Body of pancreas (tissue), 4 donors: ENCODE measurements around the gene GIT1. TPM values are rescaled to one million over a fixed set of nuclear protein-coding genes. Genes with fewer than 3 reads are reported as not detected.

Experiments
- ATAC-seq: fragments of 150-250 bp; one replicate; pipeline ENCODE4 v1.9.1; 2016
- DNase-seq, 4 donors: peaks; one replicate each; pipeline ENCODE4 v3.0.0-alpha.2; 2019
- H3K27ac ChIP-seq, 4 donors: fragments of 200-600 bp; sonication (generic); 1 replicate in 3 of 4; 2 replicates in 1 of 4; pipeline versions ENCODE4 v1.5.1 to v1.6.1; 2016 to 2019; ENCODE audit warnings: mild to moderate bottlenecking in 1 of 4, mixed read lengths in 1 of 4, moderate library complexity in 1 of 4
- H3K27me3 ChIP-seq, 2 donors: fragments of 200-600 bp; sonication (generic); one replicate each; pipeline ENCODE4 v1.6.0; 2016; ENCODE audit warnings: mild to moderate bottlenecking in 1 of 2
- H3K36me3 ChIP-seq, 2 donors: fragments of 200-600 bp; sonication (generic); replicated peaks in 1 of 2; 2 replicates each; pipeline ENCODE4 v1.5.1; 2016; ENCODE audit warnings: low read depth in 2 of 2; ENCODE audit not compliant: insufficient read depth in 1 of 2
- H3K4me1 ChIP-seq: fragments of 200-600 bp; sonication (generic); one replicate; pipeline ENCODE4 v1.6.0; 2016
- H3K4me3 ChIP-seq, 2 donors: fragments of 200-600 bp; sonication (generic); 1 replicate in 1 of 2; 2 replicates in 1 of 2; pipeline ENCODE4 v1.5.1; 2016 to 2019
- H3K9me3 ChIP-seq, 3 donors: fragments of 200-600 bp; sonication (generic); 1 replicate in 2 of 3; 2 replicates in 1 of 3; pipeline ENCODE4 v1.5.1; 2016
- POLR2A ChIP-seq, 3 donors: fragments of 450-650 bp; IDR thresholded peaks; one replicate each; pipeline ENCODE4 v1.6.1; 2016; ENCODE audit warnings: antibody characterized with exemption in 3 of 3, mild to moderate bottlenecking in 2 of 3
- WGBS, 2 donors: methylation state at CpG; one replicate each; pipeline ENCODE4 v1.1.5; 2017; 5-methylcytosine and 5-hydroxymethylcytosine counted together
- intact Hi-C: fragments of 100-400 bp; cut with DNase I; formaldehyde crosslinking; loops from one replicate; pipeline ENCODE4 v1.15.1; 2023
- total RNA-seq, 2 donors: library from RNA; depleted of rRNA; stranded (reverse); fragments of >200 nt; gene quantifications; one replicate each; pipeline ENCODE4 v1.1.0, GENCODE V29; 2016
- TF ChIP-seq, protein P1 (sequence below), 7 experiments: fragments of 450-650 bp in 4 of 7; fragments of 200-600 bp in 3 of 7; sonication (generic) in 3 of 7; IDR thresholded peaks; one replicate each; pipeline ENCODE4 v1.5.1; 2016 to 2019; ENCODE audit warnings: antibody characterized with exemption in 7 of 7

The GIT1 gene
- total RNA-seq, 2 donors from 2014 or later: 26.7 to 34.3 TPM

DNA sequence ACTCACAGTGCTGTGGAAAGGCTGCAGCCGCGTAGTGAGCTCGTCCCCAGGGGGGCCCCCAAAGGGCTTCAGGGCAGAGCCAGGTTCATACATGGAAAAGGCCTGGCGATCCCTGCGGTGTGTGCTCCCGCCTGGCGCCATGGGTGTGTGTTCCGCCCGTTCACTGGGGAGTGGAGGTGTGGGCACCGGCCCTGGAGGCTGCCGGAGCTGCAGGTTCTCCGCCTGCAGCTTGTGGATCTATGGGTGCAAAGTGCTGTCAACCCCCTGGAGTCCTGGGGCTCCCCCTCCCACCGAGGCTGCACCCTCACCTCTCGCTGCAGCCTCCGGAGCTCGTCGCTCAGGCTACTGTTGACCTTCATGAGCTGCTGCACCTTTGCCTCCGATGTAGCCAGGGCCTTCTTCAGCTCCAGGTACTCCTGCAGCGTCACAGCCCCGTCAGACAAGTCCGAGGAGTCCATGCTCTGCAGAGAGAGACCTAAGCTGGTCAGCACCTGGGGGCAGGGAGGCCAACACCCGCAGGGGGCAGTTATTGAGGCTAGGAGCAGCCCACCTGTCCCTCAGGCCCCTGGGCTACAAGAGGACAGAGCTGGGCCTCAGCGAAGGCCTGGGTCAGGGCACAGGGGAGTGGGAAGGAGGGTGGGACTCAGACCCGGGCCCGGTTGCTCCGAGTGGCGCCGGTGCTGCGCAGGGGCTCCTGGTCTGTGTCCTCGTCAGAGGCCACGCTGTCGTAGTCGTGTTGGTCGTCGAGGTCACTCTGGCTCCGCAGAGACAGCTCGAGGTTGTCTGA lies 13.0 kb downstream of the GIT1 start:
- no peak for ATAC-seq
- peak in 2 of 4 donors; percentile 7 to 11 for DNase-seq
- Histone ChIP-seq H3K27ac (no peak overlapping the region), H3K9me3 (no peaks in the 10 kb centered on the region), H3K36me3 (peaks cover 0 to 3% of the 10 kb centered on the region in 2 donors), H3K27me3 (no peaks in the 10 kb centered on the region), H3K4me3 (no peak overlapping the region), H3K4me1 (peaks cover 34% of the 10 kb centered on the region)
- intact Hi-C loops: no loop called here
- 92 to 96% methylated on average over 13 to 37 of the region's 37 CpGs for WGBS, 2 donors
- TF ChIP-seq, protein P1, sequence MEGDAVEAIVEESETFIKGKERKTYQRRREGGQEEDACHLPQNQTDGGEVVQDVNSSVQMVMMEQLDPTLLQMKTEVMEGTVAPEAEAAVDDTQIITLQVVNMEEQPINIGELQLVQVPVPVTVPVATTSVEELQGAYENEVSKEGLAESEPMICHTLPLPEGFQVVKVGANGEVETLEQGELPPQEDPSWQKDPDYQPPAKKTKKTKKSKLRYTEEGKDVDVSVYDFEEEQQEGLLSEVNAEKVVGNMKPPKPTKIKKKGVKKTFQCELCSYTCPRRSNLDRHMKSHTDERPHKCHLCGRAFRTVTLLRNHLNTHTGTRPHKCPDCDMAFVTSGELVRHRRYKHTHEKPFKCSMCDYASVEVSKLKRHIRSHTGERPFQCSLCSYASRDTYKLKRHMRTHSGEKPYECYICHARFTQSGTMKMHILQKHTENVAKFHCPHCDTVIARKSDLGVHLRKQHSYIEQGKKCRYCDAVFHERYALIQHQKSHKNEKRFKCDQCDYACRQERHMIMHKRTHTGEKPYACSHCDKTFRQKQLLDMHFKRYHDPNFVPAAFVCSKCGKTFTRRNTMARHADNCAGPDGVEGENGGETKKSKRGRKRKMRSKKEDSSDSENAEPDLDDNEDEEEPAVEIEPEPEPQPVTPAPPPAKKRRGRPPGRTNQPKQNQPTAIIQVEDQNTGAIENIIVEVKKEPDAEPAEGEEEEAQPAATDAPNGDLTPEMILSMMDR (IDR thresholded peaks at IDR 0.05): no peak
- no peak for TF ChIP-seq POLR2A (IDR thresholded peaks at IDR 0.05)

DNA sequence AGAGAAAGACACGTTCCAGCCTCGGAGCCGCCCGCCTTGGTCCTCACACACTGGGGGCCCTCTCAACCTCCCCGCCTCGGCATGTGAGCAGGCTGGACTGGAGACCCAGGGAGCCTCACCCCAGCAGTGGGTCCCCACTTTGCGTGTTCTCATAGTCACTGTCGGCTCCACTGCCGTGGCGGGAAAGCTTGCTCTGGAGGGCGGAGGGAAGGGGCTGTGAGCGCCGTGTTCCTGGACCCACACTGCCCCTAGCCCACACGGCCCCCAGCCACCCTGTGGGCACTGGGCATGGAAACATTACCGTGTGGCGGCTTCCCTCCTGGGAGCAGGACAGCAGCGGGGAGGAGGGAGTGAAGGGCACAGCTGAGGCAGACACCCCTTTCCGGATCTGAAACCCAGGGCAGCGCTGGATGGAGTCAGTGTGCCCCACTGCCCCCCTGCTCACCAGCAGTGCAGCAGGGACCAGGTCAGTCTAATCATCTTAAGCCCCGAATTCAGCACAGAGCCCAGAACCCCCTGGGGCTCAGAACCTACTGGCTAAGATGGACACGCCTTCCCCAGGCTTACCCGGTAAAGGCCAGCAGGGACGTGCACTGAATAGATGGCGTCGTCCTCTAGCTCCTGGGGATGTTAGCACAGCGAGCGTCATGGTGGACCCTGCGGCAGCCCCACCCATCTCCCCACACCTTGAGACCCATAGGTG lies 13.8 kb downstream of the GIT1 start:
- Histone ChIP-seq H3K27ac (peak overlapping the region in 1 of 4 donors; percentile 14), H3K4me1 (peaks cover 34% of the 10 kb centered on the region), H3K36me3 (peaks cover 0 to 3% of the 10 kb centered on the region in 2 donors), H3K27me3 (no peaks in the 10 kb centered on the region), H3K9me3 (no peaks in the 10 kb centered on the region), H3K4me3 (no peak overlapping the region)
- intact Hi-C loops: no loop called here
- ATAC-seq (no peak), DNase-seq (peak in 2 of 4 donors; percentile 5 to 9)
- WGBS, 2 donors: 89 to 90% methylated on average over 20 to 26 of the region's 28 CpGs
- TF ChIP-seq POLR2A (IDR thresholded peaks at IDR 0.05): no peak
- TF ChIP-seq, protein P1 (IDR thresholded peaks at IDR 0.05): no peak

DNA sequence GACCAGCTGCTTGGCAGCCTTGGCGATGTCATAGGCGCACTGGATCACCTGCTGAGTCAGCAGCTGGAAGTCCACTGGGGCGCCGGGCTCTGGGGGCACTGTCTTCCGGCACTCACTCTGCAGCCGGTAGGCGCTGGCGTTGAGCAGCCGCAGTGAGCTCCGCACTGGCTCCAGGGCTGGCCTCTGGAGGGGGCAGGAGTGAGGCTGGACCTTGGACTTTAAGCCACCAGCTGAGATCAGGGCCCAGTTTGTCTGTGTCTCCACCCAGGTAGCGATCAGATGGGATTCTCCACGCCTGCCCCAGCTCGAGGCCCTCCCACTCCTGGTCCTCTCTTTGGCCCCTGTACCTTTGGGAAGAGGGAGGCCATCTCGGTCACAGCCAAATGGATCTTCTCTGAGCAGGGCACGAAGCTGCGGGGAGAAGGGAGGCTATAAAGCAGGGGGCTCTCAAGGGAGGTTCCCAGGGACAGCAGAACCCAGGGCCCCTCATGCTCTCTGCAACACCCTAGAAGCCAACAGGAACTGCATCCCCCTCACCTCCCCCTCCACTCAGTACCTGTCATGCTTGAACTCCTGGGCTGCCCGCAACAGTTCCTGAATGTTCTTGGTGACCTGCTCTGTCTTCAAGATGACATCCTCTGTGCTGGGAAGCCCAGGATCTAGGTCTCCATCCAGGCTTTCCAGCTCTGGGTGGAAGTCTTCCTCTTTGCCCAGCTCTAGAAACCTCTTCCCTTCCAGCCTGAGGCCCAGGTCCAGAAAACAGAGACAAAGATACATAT lies 14.5 kb downstream of the GIT1 start:
- peaks cover 0 to 3% of the 10 kb centered on the region in 2 donors for H3K36me3 ChIP-seq
- intact Hi-C loops: no loop called here
- H3K4me3 ChIP-seq: no peak overlapping the region
- DNase-seq: peak; percentile 61 to 78 (median 74)
- H3K27ac ChIP-seq: peak overlapping the region in 3 of 4 donors; percentile 14 to 52 (median 15)
- peaks cover 37% of the 10 kb centered on the region for H3K4me1 ChIP-seq
- no peaks in the 10 kb centered on the region for H3K27me3 ChIP-seq
- no peak for TF ChIP-seq POLR2A (IDR thresholded peaks at IDR 0.05)
- TF ChIP-seq, protein P1 (IDR thresholded peaks at IDR 0.05): peak in 2 of 7 experiments; percentile 19 to 22
- WGBS, 2 donors: 33 to 35% methylated on average over 7 to 16 of the region's 17 CpGs
- no peaks in the 10 kb centered on the region for H3K9me3 ChIP-seq
- ATAC-seq: peak; percentile 67

DNA sequence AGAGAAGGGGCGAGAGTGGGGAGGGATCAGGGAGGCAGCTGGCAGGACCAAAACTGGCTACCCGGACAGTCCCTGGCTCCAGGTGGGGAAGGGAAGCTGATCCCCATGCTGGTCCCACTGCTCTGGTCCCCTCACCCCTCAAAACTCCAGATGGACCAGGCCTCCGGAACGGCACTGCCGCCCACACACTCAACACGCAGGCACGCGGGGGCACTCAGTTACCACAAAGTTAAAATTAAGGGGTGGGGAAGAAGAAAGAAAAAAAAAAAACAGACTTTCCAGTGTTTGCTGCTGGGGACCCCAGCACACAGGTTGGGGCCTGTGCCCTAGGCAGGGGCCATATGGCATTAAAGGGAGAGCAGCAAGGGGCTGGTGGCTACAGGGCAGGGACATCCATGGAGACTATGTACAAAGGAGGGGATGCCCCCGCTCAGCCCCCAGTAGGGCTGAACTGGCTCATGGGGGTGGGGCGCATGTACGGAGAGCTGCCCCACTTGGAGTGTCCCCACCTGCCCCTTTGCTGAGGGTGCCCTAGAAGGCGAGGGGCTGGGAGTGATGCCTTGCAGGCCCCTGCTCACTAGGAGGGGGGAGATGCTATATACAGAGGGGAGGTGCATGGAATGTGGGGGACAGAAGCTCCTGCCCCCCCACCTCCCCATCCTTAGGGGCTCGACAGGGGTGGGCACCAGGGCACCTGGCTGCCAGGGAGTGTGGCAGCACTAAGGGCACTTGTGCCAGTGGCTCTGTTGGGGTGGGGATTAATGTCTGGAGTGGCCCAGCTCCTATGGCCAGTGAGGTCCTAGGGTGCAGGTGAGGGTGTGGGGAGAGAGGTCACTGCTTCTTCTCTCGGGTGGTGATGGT lies 15.3 kb downstream of the GIT1 start:
- Histone ChIP-seq H3K4me3 (no peak overlapping the region), H3K4me1 (peaks cover 44% of the 10 kb centered on the region), H3K27ac (peak overlapping the region in 2 of 4 donors; percentile 14 to 52), H3K27me3 (no peaks in the 10 kb centered on the region), H3K36me3 (peaks cover 0 to 3% of the 10 kb centered on the region in 2 donors), H3K9me3 (no peaks in the 10 kb centered on the region)
- intact Hi-C loops: no loop called here
- TF ChIP-seq, protein P1 (IDR thresholded peaks at IDR 0.05): no peak
- TF ChIP-seq POLR2A (IDR thresholded peaks at IDR 0.05): no peak
- ATAC-seq (peak; percentile 2), DNase-seq (peak in 2 of 4 donors; percentile 4 to 8)
- 82 to 83% methylated on average over 11 to 14 of the region's 14 CpGs for WGBS, 2 donors
